Measurements from ENCODE around the gene MRPS17. TPM values are rescaled to one million over a fixed set of nuclear protein-coding genes. Genes with fewer than 3 reads are reported as not detected.

Gene MRPS17
- total RNA-seq, 6 experiments from 2014 or later = 14.5 to 20.1 (median 16.2) TPM

DNA sequence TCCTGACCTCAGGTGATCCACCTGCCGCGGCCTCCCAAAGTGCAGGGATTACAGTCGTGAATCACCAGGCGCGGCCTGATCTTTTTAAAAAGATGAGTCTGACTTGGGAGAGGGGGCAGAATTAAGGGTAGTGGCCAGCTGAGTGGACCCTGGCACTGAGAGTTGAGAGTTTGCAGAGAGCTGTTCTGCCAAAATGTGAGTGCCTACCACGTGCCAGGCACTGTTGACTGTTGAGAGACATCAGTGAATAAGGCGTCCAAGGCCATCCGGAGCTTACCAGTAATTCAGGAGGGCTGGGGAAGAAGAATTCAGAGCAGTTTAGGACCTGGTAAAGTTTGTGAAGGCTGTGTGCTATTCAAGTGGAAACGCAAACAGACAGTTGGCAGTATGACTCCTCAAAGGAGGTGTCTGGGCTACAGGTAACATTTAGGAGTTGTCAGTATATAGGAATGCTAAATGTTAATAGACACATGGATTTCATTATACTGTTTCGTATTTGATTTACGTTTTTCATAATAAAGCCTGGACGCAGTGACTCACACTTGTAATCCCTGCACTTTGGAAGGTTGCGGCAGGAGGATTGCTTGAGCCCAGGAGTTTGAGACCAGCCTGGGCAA lies 14.2 kb downstream of the MRPS17 start:
- H3K27me3 Mint-ChIP-seq (ENCODE audit: insufficient read depth) = peaks cover 11% of the 10 kb centered on the region
- TF ChIP-seq, protein P1, sequence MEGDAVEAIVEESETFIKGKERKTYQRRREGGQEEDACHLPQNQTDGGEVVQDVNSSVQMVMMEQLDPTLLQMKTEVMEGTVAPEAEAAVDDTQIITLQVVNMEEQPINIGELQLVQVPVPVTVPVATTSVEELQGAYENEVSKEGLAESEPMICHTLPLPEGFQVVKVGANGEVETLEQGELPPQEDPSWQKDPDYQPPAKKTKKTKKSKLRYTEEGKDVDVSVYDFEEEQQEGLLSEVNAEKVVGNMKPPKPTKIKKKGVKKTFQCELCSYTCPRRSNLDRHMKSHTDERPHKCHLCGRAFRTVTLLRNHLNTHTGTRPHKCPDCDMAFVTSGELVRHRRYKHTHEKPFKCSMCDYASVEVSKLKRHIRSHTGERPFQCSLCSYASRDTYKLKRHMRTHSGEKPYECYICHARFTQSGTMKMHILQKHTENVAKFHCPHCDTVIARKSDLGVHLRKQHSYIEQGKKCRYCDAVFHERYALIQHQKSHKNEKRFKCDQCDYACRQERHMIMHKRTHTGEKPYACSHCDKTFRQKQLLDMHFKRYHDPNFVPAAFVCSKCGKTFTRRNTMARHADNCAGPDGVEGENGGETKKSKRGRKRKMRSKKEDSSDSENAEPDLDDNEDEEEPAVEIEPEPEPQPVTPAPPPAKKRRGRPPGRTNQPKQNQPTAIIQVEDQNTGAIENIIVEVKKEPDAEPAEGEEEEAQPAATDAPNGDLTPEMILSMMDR (IDR thresholded peaks at IDR 0.05) = no peak
- no peaks in the 10 kb centered on the region for H3K9me3 Mint-ChIP-seq
- H3K4me1 Mint-ChIP-seq (ENCODE audit: low read depth) = peaks cover 41% of the 10 kb centered on the region
- H3K36me3 Mint-ChIP-seq (ENCODE audit: low read depth) = peaks cover 14% of the 10 kb centered on the region
- peak; percentile 77 for DNase-seq
- H3K27ac Mint-ChIP-seq = peak overlapping the region; percentile 71
- H3K4me3 Mint-ChIP-seq = peak overlapping the region; percentile 68

DNA sequence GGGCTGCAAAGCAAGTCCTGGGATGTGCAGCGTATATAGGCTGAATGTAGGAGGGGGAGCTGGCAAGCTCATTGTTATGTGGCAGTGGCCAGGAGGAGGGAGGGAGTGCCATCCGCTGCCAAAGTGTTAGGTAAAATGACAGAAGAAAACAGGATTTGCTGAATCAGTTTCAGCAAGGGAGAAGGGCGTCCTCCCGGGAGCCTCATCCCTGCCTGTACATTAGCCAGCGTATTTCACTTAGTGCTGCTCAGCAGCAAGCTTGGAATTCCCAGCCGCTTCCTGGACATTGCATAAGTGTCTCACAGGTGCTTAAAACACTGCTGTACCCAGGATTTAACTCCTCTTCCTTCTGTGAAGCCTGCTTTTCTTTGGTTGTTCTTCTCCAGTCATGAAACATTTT lies 15.2 kb downstream of the MRPS17 start:
- H3K9me3 Mint-ChIP-seq = no peaks in the 10 kb centered on the region
- H3K36me3 Mint-ChIP-seq (ENCODE audit: low read depth) = peaks cover 14% of the 10 kb centered on the region
- H3K4me1 Mint-ChIP-seq (ENCODE audit: low read depth) = peaks cover 41% of the 10 kb centered on the region
- TF ChIP-seq, protein P1 (IDR thresholded peaks at IDR 0.05) = no peak
- H3K4me3 Mint-ChIP-seq = no peak overlapping the region
- DNase-seq = no peak
- peak overlapping the region; percentile 13; the same call in 1 of the 2 replicates for H3K27ac Mint-ChIP-seq
- peaks cover 11% of the 10 kb centered on the region for H3K27me3 Mint-ChIP-seq (ENCODE audit: insufficient read depth)

DNA sequence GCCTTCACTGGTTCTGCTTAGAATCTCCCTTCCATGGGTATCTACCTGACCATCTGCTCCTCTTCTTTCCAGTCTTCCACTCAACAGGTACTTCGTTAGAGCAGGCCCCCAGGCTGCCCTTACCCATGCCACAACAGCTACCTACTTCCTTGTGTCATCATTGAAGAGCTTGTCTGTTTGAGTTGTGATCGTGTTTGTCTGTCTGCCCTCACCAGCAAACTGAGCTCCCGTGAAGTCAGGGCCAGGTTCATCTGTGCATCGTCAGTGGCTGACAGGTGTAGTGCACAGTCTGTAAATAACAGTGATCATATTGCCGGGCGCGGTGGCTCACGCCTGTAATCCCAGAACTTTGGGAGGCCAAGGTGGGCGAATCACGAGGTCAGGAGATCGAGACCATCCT lies 17.7 kb downstream of the MRPS17 start:
- H3K36me3 Mint-ChIP-seq (ENCODE audit: low read depth) = peaks cover 14% of the 10 kb centered on the region
- H3K4me1 Mint-ChIP-seq (ENCODE audit: low read depth) = peaks cover 25% of the 10 kb centered on the region
- H3K4me3 Mint-ChIP-seq = no peak overlapping the region
- H3K9me3 Mint-ChIP-seq = no peaks in the 10 kb centered on the region
- TF ChIP-seq, protein P1 (IDR thresholded peaks at IDR 0.05) = no peak
- no peak for DNase-seq
- peaks cover 6% of the 10 kb centered on the region; the same call in 1 of the 2 replicates for H3K27me3 Mint-ChIP-seq (ENCODE audit: insufficient read depth)
- H3K27ac Mint-ChIP-seq = no peak overlapping the region

DNA sequence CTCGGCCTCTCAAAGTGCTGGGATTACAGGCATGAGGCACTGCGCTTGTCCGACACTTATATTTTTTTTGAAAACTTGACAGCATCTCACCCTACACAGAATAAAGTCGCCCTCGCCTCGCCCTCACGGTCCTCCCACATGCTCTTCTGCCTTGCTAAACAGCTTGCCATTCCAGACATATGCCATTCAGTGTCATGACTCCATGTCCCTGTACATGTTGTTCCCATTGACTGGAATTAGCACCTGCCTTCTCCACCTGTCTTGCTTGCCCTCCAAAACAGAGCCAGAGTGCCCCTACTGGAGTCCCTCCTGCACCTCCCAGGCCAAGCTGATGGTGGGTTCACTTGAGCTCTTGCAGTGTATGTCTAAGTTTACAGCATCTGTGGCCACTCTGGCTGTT lies 18.9 kb downstream of the MRPS17 start:
- Mint-ChIP-seq H3K27me3 (ENCODE audit: insufficient read depth) (peaks cover 6% of the 10 kb centered on the region; the same call in 1 of the 2 replicates), H3K4me3 (no peak overlapping the region), H3K4me1 (ENCODE audit: low read depth) (peaks cover 18% of the 10 kb centered on the region), H3K36me3 (ENCODE audit: low read depth) (peaks cover 14% of the 10 kb centered on the region), H3K27ac (no peak overlapping the region), H3K9me3 (no peaks in the 10 kb centered on the region)
- DNase-seq = no peak
- TF ChIP-seq, protein P1 (IDR thresholded peaks at IDR 0.05) = no peak

DNA sequence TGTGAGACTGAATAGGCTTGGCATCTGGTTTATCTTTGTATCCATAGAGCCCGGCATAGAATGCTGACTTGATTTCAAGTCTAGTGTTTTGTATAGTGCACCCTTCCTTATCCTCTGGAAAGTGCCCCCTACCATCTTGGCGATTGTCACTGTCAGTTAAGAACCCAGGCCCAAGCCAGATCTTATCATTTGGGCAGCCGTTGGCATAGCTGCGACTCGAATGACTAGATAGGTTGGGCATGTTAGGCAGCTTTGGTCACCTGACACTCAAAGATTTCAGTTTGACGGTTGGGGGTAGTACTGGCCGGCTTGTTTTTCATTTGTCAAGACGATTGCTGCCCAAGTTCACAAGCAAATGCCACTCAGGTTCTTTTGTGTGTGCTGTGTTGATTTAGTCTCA lies 19.3 kb downstream of the MRPS17 start:
- no peak for DNase-seq
- H3K27ac Mint-ChIP-seq = no peak overlapping the region
- peaks cover 14% of the 10 kb centered on the region for H3K36me3 Mint-ChIP-seq (ENCODE audit: low read depth)
- TF ChIP-seq, protein P1 (IDR thresholded peaks at IDR 0.05) = no peak
- peaks cover 5% of the 10 kb centered on the region; the same call in 1 of the 2 replicates for H3K27me3 Mint-ChIP-seq (ENCODE audit: insufficient read depth)
- peaks cover 14% of the 10 kb centered on the region for H3K4me1 Mint-ChIP-seq (ENCODE audit: low read depth)
- H3K9me3 Mint-ChIP-seq = no peaks in the 10 kb centered on the region
- H3K4me3 Mint-ChIP-seq = no peak overlapping the region

All from HFFc6 (cell line).